Femur (tissue), 1 donor: Measurements from ENCODE around the gene GABRB2.
"Not testable (repeated sequence)": the region's sequence is repeated elsewhere in the genome, so short reads cannot be mapped to it uniquely, and the experiment has no call there.

Experiments
- DNase-seq: peaks from one replicate; pipeline ENCODE4 v3.0.0-alpha.2; 2017

GABRB2 gene

GRCh38 chr5:161295721-161296250, 250.7 kb downstream of the GABRB2 start:
- DNase-seq = no peak

GRCh38 chr5:161288071-161288470, 258.5 kb downstream of the GABRB2 start:
- no peak for DNase-seq

GRCh38 chr5:161287436-161287835, 259.1 kb downstream of the GABRB2 start:
- no peak for DNase-seq

GRCh38 chr5:161286066-161286655, 260.4 kb downstream of the GABRB2 start:
- DNase-seq = no peak

- no peak for DNase-seq
Observed at GRCh38 chr5:161284445-161284844, 262.1 kb downstream of the GABRB2 start.

- no peak for DNase-seq
Observed at GRCh38 chr5:161283296-161283695, 263.2 kb downstream of the GABRB2 start.

- no peak for DNase-seq
Observed at GRCh38 chr5:161278739-161279660, 267.5 kb downstream of the GABRB2 start.

GRCh38 chr5:161277011-161277410, 269.5 kb downstream of the GABRB2 start:
- DNase-seq = no peak

GRCh38 chr5:161274951-161275350, 271.6 kb downstream of the GABRB2 start:
- no peak for DNase-seq

GRCh38 chr5:161273410-161273809, 273.1 kb downstream of the GABRB2 start:
- no peak for DNase-seq

GRCh38 chr5:161271816-161272215, 274.7 kb downstream of the GABRB2 start:
- DNase-seq = no peak

GRCh38 chr5:161269125-161269524, 277.4 kb downstream of the GABRB2 start:
- DNase-seq = no peak

GRCh38 chr5:161266954-161267353, 279.6 kb downstream of the GABRB2 start:
- no peak for DNase-seq

GRCh38 chr5:161265006-161265405, 281.5 kb downstream of the GABRB2 start:
- no peak for DNase-seq

GRCh38 chr5:161263191-161263590, 283.3 kb downstream of the GABRB2 start:
- no peak for DNase-seq

GRCh38 chr5:161261668-161262323, 284.7 kb downstream of the GABRB2 start:
- no peak for DNase-seq

GRCh38 chr5:161258438-161258837, 288.1 kb downstream of the GABRB2 start:
- DNase-seq = no peak

GRCh38 chr5:161256957-161257356, 289.6 kb downstream of the GABRB2 start:
- no peak for DNase-seq

- DNase-seq = not testable (repeated sequence)
Observed at GRCh38 chr5:161252955-161253354, 293.6 kb downstream of the GABRB2 start.

GRCh38 chr5:161246749-161247148, 299.8 kb downstream of the GABRB2 start:
- no peak for DNase-seq

GRCh38 chr5:161245846-161246245, 300.7 kb downstream of the GABRB2 start:
- not testable (repeated sequence) for DNase-seq
